Middle frontal gyrus (tissue), 1 donor: ENCODE data around the gene SGCE.

ENCODE experiments used
- DNase-seq: peaks from one replicate; pipeline ENCODE4 v3.0.0-alpha.2; 2015; ENCODE audit warnings: low spot score; ENCODE audit errors: extremely low spot score

The SGCE gene

GRCh38 chr7:94660006-94660405 is 4.1 kb upstream of the SGCE start:
- DNase-seq = no peak

GRCh38 chr7:94658826-94659225 is 2.9 kb upstream of the SGCE start:
- no peak for DNase-seq

- DNase-seq = peak; percentile 76
These were observed 2.1 kb upstream of the SGCE start for GRCh38 chr7:94657771-94658693.

GRCh38 chr7:94656925-94657731 is 1.2 kb upstream of the SGCE start:
- no peak for DNase-seq

- no peak for DNase-seq
These were observed 658 bp upstream of the SGCE start for GRCh38 chr7:94656658-94656924.

GRCh38 chr7:94655126-94655847 is 646 bp downstream of the SGCE start:
- no peak for DNase-seq

- DNase-seq = no peak
These were observed 1.2 kb downstream of the SGCE start for GRCh38 chr7:94654783-94655125.

- DNase-seq = no peak
These were observed 5.5 kb downstream of the SGCE start for GRCh38 chr7:94650147-94651051.

GRCh38 chr7:94649450-94649849 is 6.5 kb downstream of the SGCE start:
- no peak for DNase-seq

GRCh38 chr7:94648731-94649130 is 7.2 kb downstream of the SGCE start:
- DNase-seq = no peak

- no peak for DNase-seq
These were observed 8.6 kb downstream of the SGCE start for GRCh38 chr7:94647295-94647694.

GRCh38 chr7:94643771-94644545 is 12.0 kb downstream of the SGCE start:
- DNase-seq = no peak

- DNase-seq = no peak
These were observed 12.9 kb downstream of the SGCE start for GRCh38 chr7:94642838-94643653.

GRCh38 chr7:94639384-94639783 is 16.5 kb downstream of the SGCE start:
- DNase-seq = no peak

GRCh38 chr7:94635687-94636086 is 20.2 kb downstream of the SGCE start:
- DNase-seq = no peak

GRCh38 chr7:94634502-94634901 is 21.4 kb downstream of the SGCE start:
- DNase-seq = no peak

- DNase-seq = no peak
These were observed 22.2 kb downstream of the SGCE start for GRCh38 chr7:94633687-94634086.

- no peak for DNase-seq
These were observed 23.0 kb downstream of the SGCE start for GRCh38 chr7:94633014-94633341.

GRCh38 chr7:94632338-94633013 is 23.5 kb downstream of the SGCE start:
- DNase-seq = no peak
